GM19324 (cell line): ENCODE results near the gene KIF16B.

Experiments
- ATAC-seq: cut with Tn5 transposase; IDR thresholded peaks from one replicate; pipeline ENCODE4 v1.9.1; 2021; ENCODE audit warnings: mild to moderate bottlenecking, moderate library complexity; ENCODE audit not compliant: unreplicated experiment, low FRiP score

Gene KIF16B

GRCh38 chr20:16367948-16368560 lies 205.2 kb downstream of the KIF16B start:
- ATAC-seq = no peak

GRCh38 chr20:16366529-16366928 lies 206.7 kb downstream of the KIF16B start:
- ATAC-seq = no peak

- ATAC-seq = no peak
These were observed 208.9 kb downstream of the KIF16B start for GRCh38 chr20:16364320-16364687.

- ATAC-seq = no peak
These were observed 209.5 kb downstream of the KIF16B start for GRCh38 chr20:16363506-16364319.

- ATAC-seq = no peak
These were observed 210.6 kb downstream of the KIF16B start for GRCh38 chr20:16362642-16363041.

- ATAC-seq = no peak
These were observed 212.6 kb downstream of the KIF16B start for GRCh38 chr20:16360668-16361067.

GRCh38 chr20:16353417-16353781 lies 219.8 kb downstream of the KIF16B start:
- no peak for ATAC-seq

- no peak for ATAC-seq
These were observed 220.4 kb downstream of the KIF16B start for GRCh38 chr20:16352751-16353416.

- ATAC-seq = no peak
These were observed 220.9 kb downstream of the KIF16B start for GRCh38 chr20:16352321-16352720.

- ATAC-seq = no peak
These were observed 221.8 kb downstream of the KIF16B start for GRCh38 chr20:16351415-16351814.

GRCh38 chr20:16350465-16350864 lies 222.8 kb downstream of the KIF16B start:
- no peak for ATAC-seq

GRCh38 chr20:16349523-16350260 lies 223.6 kb downstream of the KIF16B start:
- no peak for ATAC-seq

GRCh38 chr20:16346956-16347355 lies 226.3 kb downstream of the KIF16B start:
- no peak for ATAC-seq

GRCh38 chr20:16337707-16338106 lies 235.5 kb downstream of the KIF16B start:
- no peak for ATAC-seq

- ATAC-seq = no peak
These were observed 245.6 kb downstream of the KIF16B start for GRCh38 chr20:16327606-16328005.

GRCh38 chr20:16321291-16321690 lies 252.0 kb downstream of the KIF16B start:
- no peak for ATAC-seq

GRCh38 chr20:16317445-16318362 lies 255.5 kb downstream of the KIF16B start:
- no peak for ATAC-seq

GRCh38 chr20:16316513-16316912 lies 256.7 kb downstream of the KIF16B start:
- no peak for ATAC-seq

- no peak for ATAC-seq
These were observed 258.5 kb downstream of the KIF16B start for GRCh38 chr20:16314748-16315159.

GRCh38 chr20:16314320-16314719 lies 258.9 kb downstream of the KIF16B start:
- no peak for ATAC-seq
